HG03103 (cell line): ENCODE results near the gene DPP6.
"Not testable (repeated sequence)": the region's sequence is repeated elsewhere in the genome, so short reads cannot be mapped to it uniquely, and the experiment has no call there.

Experiments
- ATAC-seq: cut with Tn5 transposase; IDR thresholded peaks from one replicate; pipeline ENCODE4 v1.9.1; 2021; ENCODE audit warnings: low read depth; ENCODE audit not compliant: unreplicated experiment

The DPP6 gene

DNA sequence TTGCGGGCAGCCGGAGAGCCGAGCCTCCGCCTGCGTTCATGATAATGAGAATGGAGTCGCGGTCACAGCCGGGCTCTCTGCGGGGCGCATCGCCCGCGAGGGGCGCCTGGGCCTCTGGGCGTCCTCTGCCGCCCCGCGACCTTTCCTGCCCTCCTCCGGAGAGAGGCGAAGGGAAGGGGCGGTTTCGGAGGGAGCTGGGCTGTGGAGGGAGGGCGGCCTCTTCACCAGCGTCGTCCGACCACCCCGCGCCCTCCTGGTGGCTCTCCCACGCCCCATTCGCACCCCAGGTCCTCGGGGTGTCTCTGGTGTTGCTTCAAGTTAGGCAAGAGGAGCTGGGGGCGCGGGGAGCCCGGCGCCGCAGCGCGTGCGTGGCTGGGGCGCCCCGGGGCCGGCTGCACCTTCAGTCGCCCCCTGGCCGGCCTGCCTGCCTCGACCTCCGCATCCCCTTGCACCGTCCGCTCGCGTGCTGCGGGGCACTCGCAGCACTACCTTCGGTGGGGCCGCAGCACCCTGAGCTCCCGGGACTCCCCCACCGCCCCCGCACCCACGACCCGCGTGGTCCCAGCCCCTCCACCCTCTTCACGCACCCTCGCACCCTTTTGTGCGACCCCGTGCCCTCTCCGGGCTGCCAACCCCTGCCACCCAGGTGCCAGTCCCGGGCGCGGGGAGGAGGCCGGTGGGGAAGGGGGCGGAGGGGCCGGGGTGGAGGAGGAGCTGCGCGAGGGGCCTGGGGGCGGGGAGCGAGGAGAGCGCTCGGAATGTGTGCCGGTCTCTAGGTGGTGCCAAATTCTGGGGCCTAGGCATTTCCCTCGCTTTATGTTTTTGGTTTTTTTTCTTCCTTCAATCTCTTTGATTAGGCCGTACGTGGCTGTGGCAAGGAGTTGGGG is at the start of gene DPP6:
Gene DPP6, plus strand, starts transcription at position 756 of the 887 bp plus-strand sequence.
- ATAC-seq: not testable (repeated sequence)

DNA sequence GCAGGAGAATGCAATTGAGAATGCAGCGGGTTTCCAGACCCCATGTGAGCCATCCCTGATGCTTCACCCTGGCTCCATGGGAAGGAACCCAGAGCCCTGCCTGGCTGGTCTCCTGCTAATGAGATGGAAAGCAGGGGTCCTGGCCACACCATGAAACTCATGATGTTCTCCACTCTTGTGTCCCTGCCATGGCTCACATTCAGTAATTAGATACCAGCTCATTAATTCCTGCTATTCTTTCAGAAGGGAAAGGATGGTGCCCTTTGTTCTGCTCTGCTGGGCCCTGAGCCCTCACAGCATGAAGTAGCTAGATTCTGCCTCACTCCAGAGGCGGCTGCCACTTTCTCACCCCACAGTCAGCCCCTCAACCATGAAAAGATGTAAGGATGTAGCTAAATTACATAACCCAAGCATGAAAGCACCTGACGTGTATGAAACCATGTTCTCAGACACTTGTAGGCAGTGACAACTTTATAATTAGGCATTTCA is 42.7 kb upstream of the DPP6 start:
- ATAC-seq: not testable (repeated sequence)

DNA sequence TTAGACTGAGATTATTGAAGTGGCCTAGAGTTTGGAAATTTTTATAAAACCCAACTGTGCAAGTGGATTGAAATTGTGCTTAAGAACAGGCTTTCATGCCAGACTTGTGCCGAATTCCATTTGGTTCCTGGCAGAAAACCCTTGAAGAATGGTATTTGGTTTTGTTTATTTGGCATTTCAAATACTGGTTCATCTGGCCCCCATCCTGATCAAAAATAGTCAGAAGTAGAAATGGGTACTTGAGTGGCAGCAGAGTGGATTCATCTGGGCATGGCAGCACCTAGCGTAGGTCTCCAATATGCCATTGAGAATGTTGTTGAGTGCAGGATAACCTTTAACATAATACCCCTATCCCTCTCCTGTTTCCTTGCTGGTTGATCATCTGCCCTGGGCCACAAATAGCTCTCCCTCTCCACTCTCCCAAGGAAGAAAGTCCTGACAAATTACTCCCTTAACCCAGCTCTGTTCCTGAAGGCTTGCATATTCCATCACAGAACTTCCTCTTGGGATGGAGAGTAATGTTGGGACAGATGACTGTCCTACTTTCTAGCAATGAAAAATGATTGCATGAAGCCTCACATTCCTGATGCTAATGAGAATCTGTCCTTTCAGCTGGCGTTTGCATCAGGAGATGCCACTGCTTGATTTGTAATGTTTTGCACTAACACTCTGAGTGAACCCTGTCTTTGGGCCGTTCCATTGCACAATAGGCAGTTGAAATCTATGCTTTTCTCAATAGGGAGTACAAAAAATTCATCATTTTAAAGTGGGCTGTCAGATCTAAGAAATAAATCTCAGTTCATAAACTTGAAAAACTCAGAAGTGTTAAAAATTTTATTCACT is 41.3 kb upstream of the DPP6 start:
- not testable (repeated sequence) for ATAC-seq

DNA sequence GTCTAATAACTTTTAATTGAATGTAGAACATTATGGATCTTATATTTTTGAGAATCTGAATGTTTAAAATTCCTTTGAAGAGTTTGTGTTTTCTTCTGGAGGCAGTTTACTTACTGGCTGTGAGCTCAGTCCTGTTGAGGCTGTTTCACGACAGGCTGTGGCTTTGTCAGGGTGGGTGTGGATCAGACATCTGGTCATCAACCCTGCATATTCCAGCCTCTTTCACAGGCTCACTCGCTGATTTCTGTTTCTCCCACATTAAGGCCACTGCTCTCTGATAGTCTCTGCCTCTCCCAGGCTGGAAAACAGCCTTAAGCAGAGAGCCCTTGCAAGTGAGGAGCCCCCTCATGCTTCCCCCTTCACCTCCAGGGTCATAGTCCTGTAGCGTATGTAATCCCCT is 39.4 kb upstream of the DPP6 start:
- ATAC-seq: not testable (repeated sequence)

DNA sequence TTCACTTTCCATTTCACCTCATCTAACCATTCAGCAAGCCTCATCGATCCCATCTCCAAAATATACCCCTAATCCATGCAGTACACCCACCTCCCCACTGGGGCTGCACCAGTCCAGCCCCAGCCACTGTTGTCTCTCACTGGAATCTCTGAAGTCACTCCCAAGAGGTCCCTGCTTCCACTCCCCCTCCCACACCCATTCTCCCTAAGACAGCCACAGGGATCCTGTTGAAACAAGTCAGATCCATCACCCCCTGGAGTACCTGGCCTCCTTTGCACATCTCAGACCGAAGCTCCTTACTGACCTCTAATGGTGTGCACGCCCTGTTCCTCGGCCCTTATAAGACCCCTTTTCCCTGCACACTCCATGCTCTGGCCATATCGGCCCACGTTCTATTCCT is 36.6 kb upstream of the DPP6 start:
- ATAC-seq: not testable (repeated sequence)

DNA sequence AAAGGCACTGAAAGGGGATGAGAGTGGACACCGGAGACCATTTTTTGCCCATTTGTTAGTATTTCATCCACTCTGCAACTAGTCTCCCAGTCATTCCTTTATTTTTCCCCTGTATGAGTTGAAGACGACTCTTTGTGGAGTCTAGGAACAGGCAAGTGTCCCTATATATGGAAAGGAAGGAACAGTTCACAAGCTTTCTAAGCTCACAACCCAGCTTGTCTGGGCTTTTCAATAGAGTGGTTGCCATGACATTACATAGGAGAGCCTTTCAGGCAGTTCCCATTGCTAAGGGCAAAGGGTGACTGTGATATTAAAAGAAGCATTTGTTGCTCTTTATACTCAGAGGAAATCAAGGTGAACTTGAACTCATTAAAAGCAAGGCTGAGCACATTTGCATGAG is 33.8 kb upstream of the DPP6 start:
- not testable (repeated sequence) for ATAC-seq

DNA sequence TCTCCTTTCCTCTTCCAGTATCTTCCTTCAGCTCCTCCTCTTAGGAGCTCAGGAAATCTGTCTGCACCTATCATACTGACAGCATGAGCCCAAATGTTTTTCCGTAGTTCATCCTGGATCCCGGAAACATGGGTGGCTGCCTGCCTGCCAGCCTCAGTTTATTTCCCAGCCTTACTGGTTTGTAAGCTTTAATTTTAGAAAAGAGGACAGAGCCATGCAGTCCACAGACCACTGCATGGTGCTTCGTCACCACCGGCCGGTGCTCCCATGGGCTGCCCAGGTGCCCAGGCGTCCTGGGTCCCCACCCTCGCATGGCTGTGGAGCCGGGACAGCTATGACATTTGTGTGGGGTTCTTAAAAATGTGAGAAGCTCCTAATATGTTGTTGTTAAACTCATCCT is 24.4 kb upstream of the DPP6 start:
- not testable (repeated sequence) for ATAC-seq

DNA sequence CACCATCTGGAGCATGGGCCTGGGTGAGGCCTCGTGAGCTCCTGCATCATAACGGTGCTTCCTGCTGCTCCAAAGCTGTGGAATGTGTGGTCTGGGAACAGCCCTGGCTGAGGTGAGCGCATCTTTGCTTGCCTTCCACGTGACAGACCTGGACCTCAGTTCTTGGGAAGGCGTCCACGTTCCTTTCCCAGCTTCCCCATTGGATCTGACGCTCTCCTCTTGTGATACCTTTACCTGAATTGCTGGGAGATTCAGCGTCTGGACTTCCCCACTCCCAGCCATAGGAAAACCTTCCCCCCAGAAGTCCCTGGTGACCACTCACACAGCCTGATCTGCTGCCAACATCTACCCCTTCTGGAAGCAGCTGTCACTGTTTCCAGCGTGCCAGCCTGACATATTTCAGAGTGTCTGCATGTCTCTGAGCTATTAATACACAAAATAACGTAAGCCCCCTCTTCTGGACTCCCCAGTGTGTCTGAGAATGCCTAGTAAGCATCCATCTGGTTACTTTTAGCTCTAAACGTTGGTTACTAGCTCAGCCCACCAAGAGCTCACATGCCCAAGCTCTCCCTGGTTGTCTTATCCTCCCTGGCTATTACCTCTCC is 21.6 kb upstream of the DPP6 start:
- ATAC-seq: not testable (repeated sequence)

DNA sequence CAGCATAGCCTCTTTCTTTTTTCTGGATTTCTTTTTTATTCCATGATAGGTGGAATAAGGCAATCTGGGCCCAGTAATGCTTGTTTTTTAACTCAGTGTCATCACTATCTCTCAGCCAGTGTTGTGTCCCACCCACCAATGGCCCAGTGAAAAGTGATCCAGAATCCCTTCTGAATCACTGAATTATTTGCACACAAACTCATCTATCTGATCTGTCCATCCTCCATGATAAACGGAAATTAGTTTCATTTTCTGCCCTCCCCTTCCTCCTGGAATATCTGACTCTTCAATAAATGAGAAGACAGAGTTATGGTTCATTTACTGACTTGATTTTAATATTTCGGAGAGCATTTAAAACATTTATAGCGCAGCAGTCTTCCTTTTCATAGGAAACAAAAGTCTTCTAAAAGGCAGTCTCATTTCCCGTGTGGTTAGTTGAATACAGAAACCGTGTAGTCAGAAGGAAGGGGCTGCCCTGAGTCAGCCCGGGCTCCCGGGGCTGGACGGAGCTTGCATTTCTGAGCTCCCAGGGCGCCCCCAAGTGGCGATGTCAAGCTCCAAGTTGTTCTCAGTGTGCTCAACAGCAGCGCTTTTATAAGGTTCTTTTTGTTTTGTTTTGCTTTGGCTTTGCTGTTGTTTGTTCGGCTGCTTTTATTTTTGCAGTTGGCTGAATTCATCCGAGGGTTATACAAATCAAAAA is 12.6 kb upstream of the DPP6 start:
- peak; percentile 91 for ATAC-seq

DNA sequence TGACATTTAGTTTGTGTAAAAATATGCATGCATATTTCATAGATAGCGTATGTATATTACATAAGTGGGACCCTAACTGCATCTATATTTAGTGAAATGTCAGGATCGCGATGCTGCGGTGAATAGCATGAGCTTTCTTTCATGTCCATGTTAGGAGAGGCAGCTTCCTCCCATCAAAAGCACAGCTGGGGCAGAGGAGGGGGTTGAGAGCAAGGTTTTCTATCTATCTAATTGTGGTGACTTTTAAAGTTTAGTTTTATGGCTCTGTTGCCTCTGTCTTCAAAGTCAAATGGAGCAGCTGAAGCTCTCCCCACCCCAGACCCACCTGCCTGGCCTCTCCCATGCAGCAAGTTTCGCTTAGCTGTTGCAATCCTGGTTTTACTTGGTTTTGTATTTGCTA is 1.8 kb upstream of the DPP6 start:
- not testable (repeated sequence) for ATAC-seq

DNA sequence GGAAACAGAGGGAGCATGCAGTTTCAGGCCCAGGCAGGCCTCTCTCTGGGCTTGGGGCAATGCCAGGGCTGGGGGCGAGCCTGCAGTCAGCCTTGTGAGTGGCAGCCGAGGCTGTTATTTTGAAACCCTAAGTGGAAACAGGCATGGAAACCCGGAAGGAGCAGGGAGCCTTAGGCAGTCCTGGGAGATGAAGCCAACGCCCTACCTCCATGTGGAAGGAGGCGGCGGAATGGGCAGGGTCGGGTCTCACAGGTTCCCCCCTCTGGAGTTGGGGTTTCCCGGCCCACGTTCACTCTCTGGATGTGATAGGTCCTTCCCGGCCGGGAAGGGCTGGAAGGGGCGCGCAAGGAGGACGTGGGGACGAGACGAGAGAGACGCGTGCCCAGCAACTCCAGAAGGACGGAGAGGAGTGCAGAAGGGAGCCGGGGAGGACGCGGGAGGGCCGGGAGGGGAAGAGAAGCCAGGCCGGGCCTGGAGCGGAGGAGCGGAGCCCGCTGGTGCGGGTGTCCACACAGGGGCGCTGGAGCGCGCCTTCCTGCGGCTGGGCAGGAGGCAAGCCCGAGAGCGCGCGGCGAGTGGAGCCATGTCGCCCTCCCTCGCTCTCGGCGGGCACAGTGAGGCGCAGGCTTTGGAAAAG is 1.1 kb upstream of the DPP6 start:
- not testable (repeated sequence) for ATAC-seq

DNA sequence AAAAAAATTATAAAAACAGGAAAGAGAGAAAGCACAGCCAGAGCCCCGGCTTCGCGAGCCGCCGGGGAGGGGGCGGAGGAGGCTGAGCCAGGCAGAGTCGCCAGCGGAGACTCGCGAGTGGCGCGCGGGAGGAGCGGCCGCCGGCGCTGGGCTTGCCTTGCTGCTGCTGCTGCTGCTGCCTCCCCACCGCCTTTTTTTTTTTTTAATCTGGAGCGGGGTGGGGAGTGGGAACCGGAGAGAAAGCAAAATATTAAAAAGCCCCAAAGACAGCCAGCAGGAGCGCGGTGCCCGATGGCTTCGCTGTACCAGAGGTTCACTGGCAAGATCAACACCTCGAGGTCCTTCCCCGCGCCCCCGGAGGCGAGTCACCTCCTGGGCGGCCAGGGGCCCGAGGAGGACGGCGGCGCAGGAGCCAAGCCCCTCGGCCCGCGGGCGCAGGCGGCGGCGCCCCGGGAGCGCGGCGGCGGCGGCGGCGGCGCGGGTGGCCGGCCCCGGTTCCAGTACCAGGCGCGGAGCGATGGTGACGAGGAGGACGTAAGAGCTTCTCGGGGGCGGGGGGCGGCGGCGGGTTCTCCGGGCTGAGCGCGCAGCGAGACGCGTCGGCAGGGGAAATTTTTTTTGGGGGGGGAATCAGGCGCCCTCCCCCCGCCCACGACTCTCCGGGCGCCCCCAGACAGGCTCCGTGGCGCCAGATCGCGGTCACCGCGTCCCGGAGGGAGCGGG is 493 bp downstream of the DPP6 start:
- not testable (repeated sequence) for ATAC-seq

DNA sequence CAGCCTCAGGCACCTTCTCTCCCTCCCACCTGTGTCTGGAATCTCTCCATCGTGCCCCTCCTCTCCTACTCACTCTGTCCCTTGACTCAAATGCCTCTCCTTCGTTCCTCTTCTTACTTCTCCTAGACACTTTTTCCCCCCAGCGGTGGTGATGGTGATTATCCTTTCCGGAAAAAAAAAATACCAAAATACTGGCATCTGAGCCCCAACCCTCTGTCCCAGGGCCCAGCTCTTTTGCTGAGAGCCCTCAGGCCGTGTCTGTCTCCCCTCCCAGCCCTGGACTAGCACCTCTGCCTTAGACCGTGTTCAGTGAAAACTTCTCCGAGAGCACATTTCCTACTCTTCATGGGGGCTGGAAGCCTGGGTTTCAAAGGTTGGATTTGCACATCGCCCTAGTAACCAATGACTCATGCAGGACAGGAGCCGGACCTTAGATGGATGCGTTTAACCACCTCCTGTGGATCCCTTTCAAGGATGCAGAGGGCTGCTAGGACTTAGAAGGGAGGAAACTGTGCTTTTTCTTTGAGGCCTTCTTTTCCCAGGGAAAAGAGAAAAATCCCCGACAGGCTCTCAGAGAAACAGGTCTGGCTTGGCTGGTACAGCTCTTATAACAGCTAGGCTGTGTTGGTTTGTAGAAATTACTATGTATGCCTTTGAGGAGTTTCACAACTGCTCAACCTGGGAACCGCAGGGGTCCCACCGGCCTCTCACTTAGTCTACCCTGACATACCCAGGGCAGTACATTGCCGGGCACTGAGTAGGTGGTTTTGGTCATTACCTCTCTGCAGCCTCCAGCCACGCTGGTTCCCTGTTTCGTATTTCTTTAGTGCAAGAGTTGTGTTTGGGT is 1.5 kb downstream of the DPP6 start:
- ATAC-seq: not testable (repeated sequence)

DNA sequence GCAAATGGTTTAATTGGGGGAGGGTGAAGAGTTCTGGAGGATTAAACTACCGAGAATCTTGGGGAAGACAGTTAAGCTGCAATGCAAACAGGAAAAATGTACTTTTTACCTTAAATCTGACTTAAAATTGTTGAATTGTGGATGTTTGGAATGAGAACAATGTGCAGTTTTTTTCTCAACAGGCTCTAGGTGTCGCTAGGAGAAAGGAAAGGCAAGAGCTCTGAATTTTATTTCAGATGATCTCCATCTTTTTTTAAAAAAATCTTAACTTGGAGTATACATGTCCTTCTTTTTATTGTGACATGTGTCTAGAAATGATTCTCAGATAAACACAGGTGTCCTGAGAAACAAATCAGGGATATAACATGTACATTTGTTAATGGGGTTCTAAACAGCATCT is 2.5 kb downstream of the DPP6 start:
- not testable (repeated sequence) for ATAC-seq

DNA sequence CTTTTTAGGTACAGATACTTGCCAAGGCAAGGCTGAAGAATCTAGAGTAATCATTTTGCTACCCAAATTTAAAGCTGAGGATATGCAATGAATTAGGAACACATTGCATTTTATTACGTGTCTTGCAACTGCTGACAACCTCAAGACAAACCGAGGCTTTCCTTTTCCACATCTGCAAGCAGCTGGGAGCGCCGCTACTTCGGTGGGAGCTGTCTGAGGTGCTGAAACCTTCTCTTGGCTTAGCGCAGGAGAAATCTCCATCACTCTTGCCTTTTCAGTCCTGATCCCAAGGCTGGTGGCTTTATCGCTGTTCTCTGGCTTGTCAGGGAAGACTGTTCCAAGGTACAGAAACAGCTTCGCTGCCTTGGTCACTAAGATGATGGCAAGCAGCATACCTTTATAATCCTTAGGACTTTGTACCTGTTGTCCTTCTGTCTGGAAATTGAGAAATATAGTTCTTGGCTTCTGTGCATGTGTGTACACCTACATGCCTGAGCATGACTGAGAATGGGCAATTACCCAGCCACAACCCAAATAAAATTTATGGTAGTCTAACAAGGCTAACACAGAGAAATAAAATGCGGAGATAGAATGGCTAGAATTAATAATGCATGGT is 3.4 kb downstream of the DPP6 start:
- ATAC-seq: not testable (repeated sequence)

DNA sequence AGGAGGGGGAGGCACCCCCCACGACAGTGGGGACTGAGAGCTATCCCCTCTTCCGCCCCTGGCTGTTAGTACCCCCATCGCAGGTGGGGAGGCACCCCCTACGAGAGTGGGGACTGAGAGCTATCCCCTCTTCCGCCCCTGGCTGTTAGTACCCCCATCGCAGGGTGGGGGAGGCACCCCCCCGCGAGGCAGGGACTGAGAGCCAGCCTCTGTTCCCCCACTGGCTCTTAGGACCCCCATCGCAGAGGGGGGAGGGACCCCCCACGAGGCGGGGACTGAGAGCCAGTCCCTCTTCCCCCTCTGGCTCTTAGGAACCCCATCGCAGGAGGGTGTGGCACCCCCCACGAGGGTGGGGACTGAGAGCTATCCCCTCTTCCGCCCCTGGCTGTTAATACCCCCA is 6.6 kb downstream of the DPP6 start:
- ATAC-seq: not testable (repeated sequence)

DNA sequence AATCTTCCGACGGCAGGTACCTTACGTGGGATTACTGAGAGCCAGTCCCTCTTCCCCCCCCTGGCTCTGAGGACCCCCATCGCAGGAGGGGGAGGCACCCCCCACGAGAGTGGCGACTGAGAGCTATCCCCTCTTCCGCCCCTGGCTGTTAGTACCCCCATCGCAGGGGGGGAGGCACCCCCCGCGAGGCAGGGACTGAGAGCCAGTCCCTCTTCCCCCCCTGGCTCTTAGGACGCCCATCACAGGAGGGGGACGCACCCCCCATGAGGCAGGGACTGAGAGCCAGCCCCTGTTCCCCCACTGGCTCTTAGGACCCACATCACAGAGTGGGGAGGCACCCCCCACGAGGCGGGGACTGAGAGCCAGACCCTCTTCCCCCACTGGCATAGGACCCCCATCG is 8.4 kb downstream of the DPP6 start:
- not testable (repeated sequence) for ATAC-seq

DNA sequence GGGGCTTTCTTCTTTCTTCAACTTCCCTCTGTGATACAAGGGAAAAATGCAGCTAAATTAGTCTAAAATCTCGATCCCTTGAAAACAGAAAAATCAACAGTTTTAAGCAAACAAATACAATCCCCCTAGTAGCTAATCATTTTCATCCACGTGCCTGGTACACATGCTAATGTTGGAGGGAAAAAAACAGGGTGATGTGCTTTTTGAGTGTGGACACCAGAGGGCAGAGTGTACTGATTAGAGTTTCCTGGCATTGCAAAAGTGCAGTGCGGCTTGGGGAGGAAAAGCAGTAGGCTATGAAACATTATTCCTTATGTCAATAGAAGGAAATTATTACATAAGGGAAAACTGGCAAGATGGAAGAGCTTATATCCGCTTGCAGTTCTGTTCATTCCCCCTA is 19.6 kb downstream of the DPP6 start:
- ATAC-seq: not testable (repeated sequence)
